ENCODE data around the gene PLEKHF1.

Gene PLEKHF1

GRCh38 chr19:29662278-29662603 is 3.0 kb upstream of the PLEKHF1 start:
- H3K4me3 ChIP-seq (ENCODE audit: low read length) = no peak overlapping the region

GRCh38 chr19:29662604-29663404 is 2.5 kb upstream of the PLEKHF1 start:
- peaks cover 36% of the 10 kb centered on the region for H3K27me3 ChIP-seq (ENCODE audit: control insufficient read depth, low read length)
- no peak overlapping the region for H3K4me2 ChIP-seq (ENCODE audit: low read length)
- peaks cover 28% of the 10 kb centered on the region for H3K4me1 ChIP-seq (ENCODE audit: control insufficient read depth, low read length)
- no peaks in the 10 kb centered on the region for H4K20me1 ChIP-seq (ENCODE audit: control insufficient read depth, insufficient read depth, low read depth, low read length)
- H3K9me2 ChIP-seq (replicated peaks; ENCODE audit: control insufficient read depth, low read length) = no peaks in the 10 kb centered on the region
- no peaks in the 10 kb centered on the region for H3K79me2 ChIP-seq (ENCODE audit: control insufficient read depth, low read length)
- H3K4me3 ChIP-seq (ENCODE audit: low read length) = no peak overlapping the region
- H3K27ac ChIP-seq (ENCODE audit: low read depth, low read length) = no peak overlapping the region
- TF ChIP-seq EZH2phosphoT487 (IDR thresholded peaks at IDR 0.05; ENCODE audit: borderline replicate concordance, low read length) (no peak), CTCF (IDR thresholded peaks at IDR 0.05; ENCODE audit: low read depth, low read length, poor library complexity, severe bottlenecking) (no peak)
- H3F3A ChIP-seq (ENCODE audit: control insufficient read depth, insufficient read depth) = no peaks in the 10 kb centered on the region
- H3K36me3 ChIP-seq (ENCODE audit: control insufficient read depth, low read length) = no peaks in the 10 kb centered on the region
- no peaks in the 10 kb centered on the region for H3K9me3 ChIP-seq (ENCODE audit: control insufficient read depth, insufficient read depth, low read length)

More at GRCh38 chr19:29662278-29662603, 3.0 kb upstream of the PLEKHF1 start:
- Histone ChIP-seq H4K20me1 (ENCODE audit: control insufficient read depth, insufficient read depth, low read depth, low read length) (no peaks in the 10 kb centered on the region), H3K4me1 (ENCODE audit: control insufficient read depth, low read length) (peaks cover 23% of the 10 kb centered on the region), H3F3A (ENCODE audit: control insufficient read depth, insufficient read depth) (no peaks in the 10 kb centered on the region), H3K36me3 (ENCODE audit: control insufficient read depth, low read length) (no peaks in the 10 kb centered on the region), H3K9me3 (ENCODE audit: control insufficient read depth, insufficient read depth, low read length) (no peaks in the 10 kb centered on the region), H3K9me2 (replicated peaks; ENCODE audit: control insufficient read depth, low read length) (no peaks in the 10 kb centered on the region), H3K27ac (ENCODE audit: low read depth, low read length) (no peak overlapping the region), H3K27me3 (ENCODE audit: control insufficient read depth, low read length) (peaks cover 35% of the 10 kb centered on the region), H3K4me2 (ENCODE audit: low read length) (no peak overlapping the region), H3K79me2 (ENCODE audit: control insufficient read depth, low read length) (no peaks in the 10 kb centered on the region)
- TF ChIP-seq CTCF (IDR thresholded peaks at IDR 0.05; ENCODE audit: low read depth, low read length, poor library complexity, severe bottlenecking) (no peak), EZH2phosphoT487 (IDR thresholded peaks at IDR 0.05; ENCODE audit: borderline replicate concordance, low read length) (no peak)

GRCh38 chr19:29663861-29664752 is 1.2 kb upstream of the PLEKHF1 start:
- Histone ChIP-seq H3K9me2 (replicated peaks; ENCODE audit: control insufficient read depth, low read length) (no peaks in the 10 kb centered on the region), H3F3A (ENCODE audit: control insufficient read depth, insufficient read depth) (no peaks in the 10 kb centered on the region), H3K79me2 (ENCODE audit: control insufficient read depth, low read length) (no peaks in the 10 kb centered on the region), H3K4me2 (ENCODE audit: low read length) (peak overlapping the region; percentile 97), H3K27ac (ENCODE audit: low read depth, low read length) (no peak overlapping the region), H3K36me3 (ENCODE audit: control insufficient read depth, low read length) (no peaks in the 10 kb centered on the region), H4K20me1 (ENCODE audit: control insufficient read depth, insufficient read depth, low read depth, low read length) (no peaks in the 10 kb centered on the region), H3K9me3 (ENCODE audit: control insufficient read depth, insufficient read depth, low read length) (no peaks in the 10 kb centered on the region), H3K4me1 (ENCODE audit: control insufficient read depth, low read length) (peaks cover 33% of the 10 kb centered on the region), H3K4me3 (ENCODE audit: low read length) (peak overlapping the region; percentile 81), H3K27me3 (ENCODE audit: control insufficient read depth, low read length) (peaks cover 36% of the 10 kb centered on the region)
- TF ChIP-seq CTCF (IDR thresholded peaks at IDR 0.05; ENCODE audit: low read depth, low read length, poor library complexity, severe bottlenecking) (no peak), EZH2phosphoT487 (IDR thresholded peaks at IDR 0.05; ENCODE audit: borderline replicate concordance, low read length) (no peak)

All from DOHH2 (cell line).